GM23338 (cell line): ENCODE measurements around the gene EIF2AK3. TPM values are rescaled to one million over a fixed set of nuclear protein-coding genes. Genes with fewer than 3 reads are reported as not detected.

Experiments
- ATAC-seq: fragments of 200-7000 bp; cut with Tn5 transposase; 3 replicates; pipeline ENCODE4 v1.9.1; 2020
- DNase-seq: peaks from one replicate; pipeline ENCODE4 v3.0.0-alpha.2; 2015; ENCODE audit warnings: low spot score
- H2AFZ ChIP-seq: fragments of 200-600 bp; sonication (generic); 2 replicates; pipeline ENCODE4 v1.8.0; 2016; ENCODE audit warnings: antibody characterized with exemption, mild to moderate bottlenecking, moderate library complexity
- H3F3A ChIP-seq: fragments of 200-600 bp; sonication (generic); replicated peaks from 2 replicates; pipeline ENCODE4 v1.8.0; 2017; ENCODE audit warnings: antibody characterized with exemption, mixed run types, low read depth
- H3K27ac ChIP-seq: fragments of 200-600 bp; sonication (generic); 2 replicates; pipeline ENCODE4 v1.6.1; 2016; ENCODE audit warnings: low read depth
- H3K27me3 ChIP-seq: fragments of 200-600 bp; sonication (generic); 2 replicates; pipeline ENCODE4 v1.8.0; 2016; ENCODE audit warnings: mild to moderate bottlenecking, mixed run types, moderate library complexity; ENCODE audit not compliant: insufficient read depth
- H3K36me3 ChIP-seq: fragments of 200-600 bp; sonication (generic); 2 replicates; pipeline ENCODE4 v1.8.0; 2016; ENCODE audit warnings: mild to moderate bottlenecking; ENCODE audit not compliant: insufficient read depth
- H3K4me1 ChIP-seq: fragments of 200-600 bp; sonication (generic); 2 replicates; pipeline ENCODE4 v1.8.0; 2016; ENCODE audit warnings: mild to moderate bottlenecking, moderate library complexity; ENCODE audit not compliant: insufficient read depth
- H3K4me2 ChIP-seq: fragments of 200-600 bp; sonication (generic); 2 replicates; pipeline ENCODE4 v1.7.1; 2017; ENCODE audit warnings: mixed run types
- H3K4me3 ChIP-seq: fragments of 200-600 bp; sonication (generic); 2 replicates; pipeline ENCODE4 v1.6.1; 2016; ENCODE audit warnings: mixed run types
- H3K79me2 ChIP-seq: fragments of 200-600 bp; sonication (generic); replicated peaks from 2 replicates; pipeline ENCODE4 v1.8.0; 2017; ENCODE audit warnings: mild to moderate bottlenecking; ENCODE audit not compliant: insufficient read depth
- H3K9me2 ChIP-seq: fragments of 200-600 bp; sonication (generic); 2 replicates; pipeline ENCODE4 v1.8.0; 2017; ENCODE audit not compliant: insufficient read depth
- H4K20me1 ChIP-seq: fragments of 200-600 bp; sonication (generic); replicated peaks from 2 replicates; pipeline ENCODE4 v1.8.0; 2017; ENCODE audit warnings: mild to moderate bottlenecking; ENCODE audit not compliant: insufficient read depth
- H3K27ac Mint-ChIP-seq: 2 replicates; pipeline ENCODE4 v1.8.0; 2020; ENCODE audit warnings: inconsistent platforms, mild to moderate bottlenecking, moderate library complexity, mixed read lengths
- H3K27me3 Mint-ChIP-seq: 3 replicates; pipeline ENCODE4 v1.8.0; 2022; ENCODE audit warnings: low read depth, mild to moderate bottlenecking, moderate library complexity, mixed read lengths, inconsistent platforms; ENCODE audit not compliant: insufficient read depth, poor library complexity
- H3K36me3 Mint-ChIP-seq: 3 replicates; pipeline ENCODE4 v1.8.0; 2021; ENCODE audit warnings: low read depth, mild to moderate bottlenecking, inconsistent platforms, moderate library complexity, mixed read lengths
- H3K4me1 Mint-ChIP-seq: 3 replicates; pipeline ENCODE4 v1.8.0; 2020; ENCODE audit warnings: mild to moderate bottlenecking, inconsistent platforms, mixed read lengths
- H3K4me3 Mint-ChIP-seq: 3 replicates; pipeline ENCODE4 v1.8.0; 2021; ENCODE audit warnings: moderate library complexity, mild to moderate bottlenecking, inconsistent platforms, mixed read lengths
- H3K9me3 Mint-ChIP-seq: 3 replicates; pipeline ENCODE4 v1.8.0; 2020; ENCODE audit warnings: moderate library complexity, mild to moderate bottlenecking, inconsistent platforms, mixed read lengths
- CREB1 ChIP-seq: fragments of 250-450 bp; sonication (Bioruptor Pico); IDR thresholded peaks from 2 replicates; pipeline ENCODE4 v1.5.0; 2020; ENCODE audit warnings: low read depth, mild to moderate bottlenecking, moderate library complexity
- EZH2 ChIP-seq: fragments of 200-600 bp; sonication (generic); IDR thresholded peaks from one replicate; pipeline ENCODE4 v1.8.0; 2017; ENCODE audit warnings: antibody characterized with exemption, mild to moderate bottlenecking, low read depth; ENCODE audit not compliant: unreplicated experiment
- EZH2phosphoT487 ChIP-seq: fragments of 200-600 bp; sonication (generic); IDR thresholded peaks from one replicate; pipeline ENCODE4 v1.8.1; 2018; ENCODE audit warnings: antibody characterized with exemption; ENCODE audit not compliant: unreplicated experiment
- JUNB ChIP-seq: IDR thresholded peaks from one replicate; pipeline ENCODE4 v1.6.1; 2016; ENCODE audit warnings: antibody characterized with exemption; ENCODE audit not compliant: unreplicated experiment
- NANOG ChIP-seq: IDR thresholded peaks from 2 replicates; pipeline ENCODE4 v1.6.1; 2016; ENCODE audit warnings: antibody characterized with exemption, borderline replicate concordance
- POLR2AphosphoS5 ChIP-seq: IDR thresholded peaks from 2 replicates; pipeline ENCODE4 v1.6.1; 2016; ENCODE audit warnings: antibody characterized with exemption, low read depth
- STAT1 ChIP-seq: IDR thresholded peaks from one replicate; pipeline ENCODE4 v1.6.1; 2016; ENCODE audit warnings: antibody characterized with exemption; ENCODE audit not compliant: unreplicated experiment
- ZNF114 ChIP-seq: fragments of 250-450 bp; sonication (Bioruptor Pico); IDR thresholded peaks from 2 replicates; pipeline ENCODE4 v1.5.0; 2020; ENCODE audit warnings: mild to moderate bottlenecking, moderate library complexity
- ZNF331 ChIP-seq: fragments of 250-450 bp; sonication (Bioruptor Pico); IDR thresholded peaks from 2 replicates; pipeline ENCODE4 v1.5.0; 2020; ENCODE audit warnings: low read depth, mild to moderate bottlenecking, moderate library complexity
- polyA plus RNA-seq: library from polyadenylated mRNA; unstranded; fragments of >200 nt; fragmentation: Nextera tagmentation; extraction: Ambion mirVana; gene quantifications from 2 replicates; pipeline ENCODE4 v1.2.1, GENCODE V29; 2016
- total RNA-seq: library from RNA; depleted of rRNA; stranded (reverse); fragments of >200 nt; shearing (Covaris generic); gene quantifications from 2 replicates; pipeline ENCODE4 v1.2.3, GENCODE V29; 2014
- TF ChIP-seq, protein P1 (sequence below): IDR thresholded peaks from one replicate; pipeline ENCODE4 v1.6.1; 2018; ENCODE audit warnings: antibody characterized with exemption; ENCODE audit not compliant: unreplicated experiment
- TF ChIP-seq, protein P2 (sequence below): IDR thresholded peaks from 2 replicates; pipeline ENCODE4 v1.6.1; 2016; ENCODE audit warnings: antibody characterized with exemption
- TF ChIP-seq, protein P3 (sequence below): fragments of 250-450 bp; sonication (Bioruptor Pico); IDR thresholded peaks from 2 replicates; pipeline ENCODE4 v1.5.0; 2020; ENCODE audit warnings: mild to moderate bottlenecking, moderate library complexity
- TF ChIP-seq, protein P4 (sequence below), 2 experiments: fragments of 200-600 bp in 1 of 2; sonication (generic) in 1 of 2; conservative IDR thresholded peaks; 2 replicates each; pipeline versions ENCODE4 v1.5.1 to v1.6.1; 2016 to 2017; ENCODE audit warnings: antibody characterized with exemption in 2 of 2, low read depth in 2 of 2, mild to moderate bottlenecking in 2 of 2, moderate library complexity in 1 of 2

Gene EIF2AK3
- total and polyA plus RNA-seq, 2 experiments from 2014 or later, result 5.9 to 24.2 TPM

DNA sequence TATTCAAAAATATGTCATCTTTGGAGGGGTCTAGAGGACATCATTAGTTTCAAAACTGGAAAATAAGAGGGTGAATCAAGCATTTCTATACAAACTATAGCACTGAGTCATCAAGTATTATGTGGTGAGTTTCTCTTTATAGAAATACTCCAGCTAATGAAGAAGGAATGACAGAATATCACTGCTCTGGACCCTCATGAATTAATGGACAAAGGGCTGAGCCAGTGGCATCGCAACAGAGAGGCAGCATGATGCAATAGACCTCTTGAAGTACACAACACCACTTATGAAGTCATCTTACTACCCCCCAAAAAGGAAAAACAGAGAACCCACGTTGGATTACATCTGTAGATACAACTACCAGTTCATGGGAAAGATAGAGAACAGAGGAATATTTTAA, 27.4 kb upstream of the EIF2AK3 start:
- Histone ChIP-seq H3K9me2 (peaks cover 8% of the 10 kb centered on the region; the same call in 1 of the 2 replicates), H3K4me2 (no peak overlapping the region), H3F3A (no peaks in the 10 kb centered on the region), H3K27me3 (no peaks in the 10 kb centered on the region), H4K20me1 (no peaks in the 10 kb centered on the region), H2AFZ (no peak overlapping the region), H3K36me3 (no peaks in the 10 kb centered on the region), H3K4me1 (peaks cover 12% of the 10 kb centered on the region), H3K27ac (no peak overlapping the region), H3K4me3 (no peak overlapping the region), H3K79me2 (no peaks in the 10 kb centered on the region)
- H3K36me3 Mint-ChIP-seq, result no peaks in the 10 kb centered on the region
- H3K4me1 Mint-ChIP-seq, result peaks cover 17% of the 10 kb centered on the region
- no peaks in the 10 kb centered on the region; the same call in 2 of the 3 replicates for H3K9me3 Mint-ChIP-seq
- no peak overlapping the region for H3K27ac Mint-ChIP-seq
- TF ChIP-seq JUNB (no peak), EZH2phosphoT487 (no peak), ZNF114 (CRISPR knock-in tag) (no peak), NANOG (no peak), ZNF331 (CRISPR knock-in tag) (no peak), EZH2 (no peak), STAT1 (no peak), POLR2AphosphoS5 (no peak), CREB1 (no peak)
- TF ChIP-seq, protein P1, sequence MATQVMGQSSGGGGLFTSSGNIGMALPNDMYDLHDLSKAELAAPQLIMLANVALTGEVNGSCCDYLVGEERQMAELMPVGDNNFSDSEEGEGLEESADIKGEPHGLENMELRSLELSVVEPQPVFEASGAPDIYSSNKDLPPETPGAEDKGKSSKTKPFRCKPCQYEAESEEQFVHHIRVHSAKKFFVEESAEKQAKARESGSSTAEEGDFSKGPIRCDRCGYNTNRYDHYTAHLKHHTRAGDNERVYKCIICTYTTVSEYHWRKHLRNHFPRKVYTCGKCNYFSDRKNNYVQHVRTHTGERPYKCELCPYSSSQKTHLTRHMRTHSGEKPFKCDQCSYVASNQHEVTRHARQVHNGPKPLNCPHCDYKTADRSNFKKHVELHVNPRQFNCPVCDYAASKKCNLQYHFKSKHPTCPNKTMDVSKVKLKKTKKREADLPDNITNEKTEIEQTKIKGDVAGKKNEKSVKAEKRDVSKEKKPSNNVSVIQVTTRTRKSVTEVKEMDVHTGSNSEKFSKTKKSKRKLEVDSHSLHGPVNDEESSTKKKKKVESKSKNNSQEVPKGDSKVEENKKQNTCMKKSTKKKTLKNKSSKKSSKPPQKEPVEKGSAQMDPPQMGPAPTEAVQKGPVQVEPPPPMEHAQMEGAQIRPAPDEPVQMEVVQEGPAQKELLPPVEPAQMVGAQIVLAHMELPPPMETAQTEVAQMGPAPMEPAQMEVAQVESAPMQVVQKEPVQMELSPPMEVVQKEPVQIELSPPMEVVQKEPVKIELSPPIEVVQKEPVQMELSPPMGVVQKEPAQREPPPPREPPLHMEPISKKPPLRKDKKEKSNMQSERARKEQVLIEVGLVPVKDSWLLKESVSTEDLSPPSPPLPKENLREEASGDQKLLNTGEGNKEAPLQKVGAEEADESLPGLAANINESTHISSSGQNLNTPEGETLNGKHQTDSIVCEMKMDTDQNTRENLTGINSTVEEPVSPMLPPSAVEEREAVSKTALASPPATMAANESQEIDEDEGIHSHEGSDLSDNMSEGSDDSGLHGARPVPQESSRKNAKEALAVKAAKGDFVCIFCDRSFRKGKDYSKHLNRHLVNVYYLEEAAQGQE, result no peak
- TF ChIP-seq, protein P2, sequence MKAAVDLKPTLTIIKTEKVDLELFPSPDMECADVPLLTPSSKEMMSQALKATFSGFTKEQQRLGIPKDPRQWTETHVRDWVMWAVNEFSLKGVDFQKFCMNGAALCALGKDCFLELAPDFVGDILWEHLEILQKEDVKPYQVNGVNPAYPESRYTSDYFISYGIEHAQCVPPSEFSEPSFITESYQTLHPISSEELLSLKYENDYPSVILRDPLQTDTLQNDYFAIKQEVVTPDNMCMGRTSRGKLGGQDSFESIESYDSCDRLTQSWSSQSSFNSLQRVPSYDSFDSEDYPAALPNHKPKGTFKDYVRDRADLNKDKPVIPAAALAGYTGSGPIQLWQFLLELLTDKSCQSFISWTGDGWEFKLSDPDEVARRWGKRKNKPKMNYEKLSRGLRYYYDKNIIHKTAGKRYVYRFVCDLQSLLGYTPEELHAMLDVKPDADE, result no peak
- TF ChIP-seq, protein P3, sequence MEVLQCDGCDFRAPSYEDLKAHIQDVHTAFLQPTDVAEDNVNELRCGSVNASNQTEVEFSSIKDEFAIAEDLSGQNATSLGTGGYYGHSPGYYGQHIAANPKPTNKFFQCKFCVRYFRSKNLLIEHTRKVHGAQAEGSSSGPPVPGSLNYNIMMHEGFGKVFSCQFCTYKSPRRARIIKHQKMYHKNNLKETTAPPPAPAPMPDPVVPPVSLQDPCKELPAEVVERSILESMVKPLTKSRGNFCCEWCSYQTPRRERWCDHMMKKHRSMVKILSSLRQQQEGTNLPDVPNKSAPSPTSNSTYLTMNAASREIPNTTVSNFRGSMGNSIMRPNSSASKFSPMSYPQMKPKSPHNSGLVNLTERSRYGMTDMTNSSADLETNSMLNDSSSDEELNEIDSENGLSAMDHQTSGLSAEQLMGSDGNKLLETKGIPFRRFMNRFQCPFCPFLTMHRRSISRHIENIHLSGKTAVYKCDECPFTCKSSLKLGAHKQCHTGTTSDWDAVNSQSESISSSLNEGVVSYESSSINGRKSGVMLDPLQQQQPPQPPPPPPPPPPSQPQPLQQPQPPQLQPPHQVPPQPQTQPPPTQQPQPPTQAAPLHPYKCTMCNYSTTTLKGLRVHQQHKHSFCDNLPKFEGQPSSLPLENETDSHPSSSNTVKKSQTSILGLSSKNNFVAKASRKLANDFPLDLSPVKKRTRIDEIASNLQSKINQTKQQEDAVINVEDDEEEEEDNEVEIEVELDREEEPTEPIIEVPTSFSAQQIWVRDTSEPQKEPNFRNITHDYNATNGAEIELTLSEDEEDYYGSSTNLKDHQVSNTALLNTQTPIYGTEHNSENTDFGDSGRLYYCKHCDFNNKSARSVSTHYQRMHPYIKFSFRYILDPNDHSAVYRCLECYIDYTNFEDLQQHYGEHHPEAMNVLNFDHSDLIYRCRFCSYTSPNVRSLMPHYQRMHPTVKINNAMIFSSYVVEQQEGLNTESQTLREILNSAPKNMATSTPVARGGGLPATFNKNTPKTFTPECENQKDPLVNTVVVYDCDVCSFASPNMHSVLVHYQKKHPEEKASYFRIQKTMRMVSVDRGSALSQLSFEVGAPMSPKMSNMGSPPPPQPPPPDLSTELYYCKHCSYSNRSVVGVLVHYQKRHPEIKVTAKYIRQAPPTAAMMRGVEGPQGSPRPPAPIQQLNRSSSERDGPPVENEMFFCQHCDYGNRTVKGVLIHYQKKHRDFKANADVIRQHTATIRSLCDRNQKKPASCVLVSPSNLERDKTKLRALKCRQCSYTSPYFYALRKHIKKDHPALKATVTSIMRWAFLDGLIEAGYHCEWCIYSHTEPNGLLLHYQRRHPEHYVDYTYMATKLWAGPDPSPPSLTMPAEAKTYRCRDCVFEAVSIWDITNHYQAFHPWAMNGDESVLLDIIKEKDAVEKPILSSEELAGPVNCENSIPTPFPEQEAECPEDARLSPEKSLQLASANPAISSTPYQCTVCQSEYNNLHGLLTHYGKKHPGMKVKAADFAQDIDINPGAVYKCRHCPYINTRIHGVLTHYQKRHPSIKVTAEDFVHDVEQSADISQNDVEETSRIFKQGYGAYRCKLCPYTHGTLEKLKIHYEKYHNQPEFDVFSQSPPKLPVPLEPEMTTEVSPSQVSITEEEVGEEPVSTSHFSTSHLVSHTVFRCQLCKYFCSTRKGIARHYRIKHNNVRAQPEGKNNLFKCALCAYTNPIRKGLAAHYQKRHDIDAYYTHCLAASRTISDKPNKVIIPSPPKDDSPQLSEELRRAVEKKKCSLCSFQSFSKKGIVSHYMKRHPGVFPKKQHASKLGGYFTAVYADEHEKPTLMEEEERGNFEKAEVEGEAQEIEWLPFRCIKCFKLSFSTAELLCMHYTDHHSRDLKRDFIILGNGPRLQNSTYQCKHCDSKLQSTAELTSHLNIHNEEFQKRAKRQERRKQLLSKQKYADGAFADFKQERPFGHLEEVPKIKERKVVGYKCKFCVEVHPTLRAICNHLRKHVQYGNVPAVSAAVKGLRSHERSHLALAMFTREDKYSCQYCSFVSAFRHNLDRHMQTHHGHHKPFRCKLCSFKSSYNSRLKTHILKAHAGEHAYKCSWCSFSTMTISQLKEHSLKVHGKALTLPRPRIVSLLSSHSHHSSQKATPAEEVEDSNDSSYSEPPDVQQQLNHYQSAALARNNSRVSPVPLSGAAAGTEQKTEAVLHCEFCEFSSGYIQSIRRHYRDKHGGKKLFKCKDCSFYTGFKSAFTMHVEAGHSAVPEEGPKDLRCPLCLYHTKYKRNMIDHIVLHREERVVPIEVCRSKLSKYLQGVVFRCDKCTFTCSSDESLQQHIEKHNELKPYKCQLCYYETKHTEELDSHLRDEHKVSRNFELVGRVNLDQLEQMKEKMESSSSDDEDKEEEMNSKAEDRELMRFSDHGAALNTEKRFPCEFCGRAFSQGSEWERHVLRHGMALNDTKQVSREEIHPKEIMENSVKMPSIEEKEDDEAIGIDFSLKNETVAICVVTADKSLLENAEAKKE, result no peak
- TF ChIP-seq, protein P4, sequence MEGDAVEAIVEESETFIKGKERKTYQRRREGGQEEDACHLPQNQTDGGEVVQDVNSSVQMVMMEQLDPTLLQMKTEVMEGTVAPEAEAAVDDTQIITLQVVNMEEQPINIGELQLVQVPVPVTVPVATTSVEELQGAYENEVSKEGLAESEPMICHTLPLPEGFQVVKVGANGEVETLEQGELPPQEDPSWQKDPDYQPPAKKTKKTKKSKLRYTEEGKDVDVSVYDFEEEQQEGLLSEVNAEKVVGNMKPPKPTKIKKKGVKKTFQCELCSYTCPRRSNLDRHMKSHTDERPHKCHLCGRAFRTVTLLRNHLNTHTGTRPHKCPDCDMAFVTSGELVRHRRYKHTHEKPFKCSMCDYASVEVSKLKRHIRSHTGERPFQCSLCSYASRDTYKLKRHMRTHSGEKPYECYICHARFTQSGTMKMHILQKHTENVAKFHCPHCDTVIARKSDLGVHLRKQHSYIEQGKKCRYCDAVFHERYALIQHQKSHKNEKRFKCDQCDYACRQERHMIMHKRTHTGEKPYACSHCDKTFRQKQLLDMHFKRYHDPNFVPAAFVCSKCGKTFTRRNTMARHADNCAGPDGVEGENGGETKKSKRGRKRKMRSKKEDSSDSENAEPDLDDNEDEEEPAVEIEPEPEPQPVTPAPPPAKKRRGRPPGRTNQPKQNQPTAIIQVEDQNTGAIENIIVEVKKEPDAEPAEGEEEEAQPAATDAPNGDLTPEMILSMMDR (conservative IDR thresholded peaks at IDR 0.05; ENCODE audit: low read depth in 2 of 2), result no peak
- no peak for ATAC-seq
- no peak for DNase-seq
- H3K27me3 Mint-ChIP-seq, result no peaks in the 10 kb centered on the region
- H3K4me3 Mint-ChIP-seq, result no peak overlapping the region
